Measurements from ENCODE around the gene NPAS3.

The NPAS3 gene

DNA sequence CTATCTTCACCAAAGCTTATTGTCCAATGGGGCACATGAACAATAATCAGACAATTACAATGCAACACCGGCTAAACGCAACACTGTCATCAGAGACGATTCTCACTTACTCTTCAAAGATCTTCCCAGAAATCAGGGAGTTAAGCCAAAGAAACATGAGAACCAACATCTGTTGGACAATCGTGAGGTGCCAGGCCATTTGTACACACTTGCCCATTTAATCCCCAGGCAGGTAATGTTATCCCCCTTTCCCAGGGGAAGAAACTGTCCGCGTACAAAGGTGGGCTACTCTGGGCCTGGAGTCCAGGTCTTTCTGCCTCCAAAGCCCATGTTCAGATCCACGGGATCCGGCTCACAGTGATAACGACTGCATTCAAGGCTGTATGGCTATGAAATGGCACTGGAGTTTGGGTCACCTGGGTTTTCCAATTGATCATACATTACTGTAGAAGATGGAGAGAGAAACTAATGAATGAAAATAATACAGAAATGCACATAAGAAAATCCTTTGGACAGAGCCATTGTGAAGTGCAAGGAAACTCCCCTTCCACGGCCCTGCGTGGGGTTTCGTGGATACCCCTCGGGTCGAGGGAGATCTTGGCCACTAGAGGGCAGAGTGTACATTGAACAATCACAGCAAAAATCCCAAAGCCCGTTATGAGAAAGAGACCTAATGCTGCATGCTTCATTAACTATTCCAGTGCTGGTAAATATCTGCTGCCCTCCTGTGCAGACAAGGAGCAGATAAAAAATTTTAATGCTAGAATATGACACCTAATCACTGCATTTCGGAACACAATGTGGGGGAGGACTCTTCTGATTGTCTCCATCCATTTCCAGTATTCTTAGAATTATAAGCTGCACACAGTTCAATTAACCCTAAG is 900.8 kb downstream of the NPAS3 start:
- DNase-seq (ENCODE audit: low spot score), result no peak

DNA sequence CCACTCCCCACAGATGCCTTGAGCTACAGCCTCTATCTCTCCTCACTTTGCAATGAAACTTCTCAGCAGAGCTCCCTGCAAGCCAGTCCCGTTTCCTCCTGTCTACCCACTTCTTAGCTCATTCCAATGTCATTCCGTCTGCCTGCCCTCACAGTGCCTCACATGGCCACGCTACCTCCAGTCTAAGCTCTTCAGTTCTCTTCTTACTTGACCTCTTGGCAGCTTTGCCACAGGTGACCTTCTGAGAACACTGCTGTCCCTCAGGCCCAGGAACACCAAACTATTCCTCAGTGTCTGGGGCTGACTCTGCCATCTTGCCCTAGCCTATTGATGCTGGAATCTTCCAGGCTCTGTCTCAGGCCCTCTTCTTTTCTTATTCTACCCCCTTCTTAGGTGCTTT is 902.1 kb downstream of the NPAS3 start:
- DNase-seq (ENCODE audit: low spot score), result no peak

DNA sequence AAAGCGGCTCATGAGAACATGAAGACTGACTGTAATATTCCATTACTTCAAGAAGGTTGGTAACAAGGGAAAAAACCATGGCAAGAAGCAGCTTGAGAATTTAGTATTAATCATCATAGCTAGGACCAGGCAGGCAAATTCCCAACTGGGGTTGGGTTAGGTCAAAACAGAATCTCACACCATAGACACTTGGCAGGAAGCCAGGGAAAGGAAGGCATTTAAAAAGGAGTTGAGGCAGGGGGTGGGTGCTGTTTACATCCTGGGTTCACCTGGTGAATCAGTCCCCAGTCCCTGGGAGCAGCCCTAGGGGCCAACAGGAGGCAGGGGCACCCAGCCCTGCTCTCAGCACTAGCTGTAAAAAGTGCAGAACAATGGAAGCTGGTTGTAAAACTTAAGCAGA is 903.6 kb downstream of the NPAS3 start:
- no peak for DNase-seq (ENCODE audit: low spot score)

DNA sequence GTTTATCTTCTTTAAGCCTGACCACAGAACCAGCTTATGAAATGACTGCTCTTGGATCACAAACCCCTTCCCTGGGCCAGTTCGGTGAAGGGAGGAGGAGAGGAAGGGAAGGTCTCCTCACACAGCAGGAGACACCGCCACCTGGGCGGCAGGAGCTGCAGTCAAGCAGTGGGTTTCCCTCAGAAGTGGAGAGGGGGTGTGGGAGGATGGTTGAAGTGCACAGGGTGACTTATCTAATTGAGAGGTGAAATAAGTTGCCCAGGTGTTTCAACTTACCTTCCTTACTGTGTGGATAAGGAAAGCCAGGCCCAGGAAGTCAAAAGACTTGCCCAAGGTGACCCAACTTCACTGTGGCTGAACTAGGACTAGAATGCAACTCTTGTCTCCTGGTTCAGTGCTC is 905.4 kb downstream of the NPAS3 start:
- no peak for DNase-seq (ENCODE audit: low spot score)

DNA sequence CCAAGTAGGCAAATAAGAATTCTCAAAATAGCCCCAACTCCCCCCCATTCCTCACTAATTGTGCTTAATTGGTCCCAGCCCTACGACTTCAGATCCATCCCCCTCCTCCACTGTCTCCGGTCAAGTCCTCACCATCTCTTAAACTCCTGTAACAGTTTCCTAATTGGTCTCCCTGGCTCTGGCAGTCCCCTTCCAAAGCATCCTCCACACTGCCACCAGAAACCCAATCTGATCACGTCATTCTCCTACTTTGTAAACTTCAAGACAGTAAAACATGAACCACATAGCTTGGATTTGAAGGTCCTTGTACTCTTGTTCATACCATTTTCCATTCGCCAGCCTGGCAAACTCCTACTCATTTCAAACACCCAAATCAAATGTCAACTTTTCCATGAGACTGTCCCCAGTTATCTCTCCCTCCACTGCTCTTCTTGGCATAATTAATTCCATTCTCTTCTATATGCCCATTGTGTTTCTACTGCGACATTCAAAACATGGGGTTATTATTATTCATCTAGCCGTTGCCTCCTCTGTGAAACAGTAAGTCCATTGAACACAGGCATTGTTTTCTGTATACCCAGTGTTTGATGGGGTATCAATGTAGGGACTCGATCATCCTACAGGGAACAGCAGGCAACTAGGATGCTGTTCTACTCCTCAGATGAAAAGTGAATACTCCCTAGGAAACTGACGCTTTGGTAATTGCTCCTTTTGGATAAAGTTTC is 907.6 kb downstream of the NPAS3 start:
- no peak for DNase-seq (ENCODE audit: low spot score)

DNA sequence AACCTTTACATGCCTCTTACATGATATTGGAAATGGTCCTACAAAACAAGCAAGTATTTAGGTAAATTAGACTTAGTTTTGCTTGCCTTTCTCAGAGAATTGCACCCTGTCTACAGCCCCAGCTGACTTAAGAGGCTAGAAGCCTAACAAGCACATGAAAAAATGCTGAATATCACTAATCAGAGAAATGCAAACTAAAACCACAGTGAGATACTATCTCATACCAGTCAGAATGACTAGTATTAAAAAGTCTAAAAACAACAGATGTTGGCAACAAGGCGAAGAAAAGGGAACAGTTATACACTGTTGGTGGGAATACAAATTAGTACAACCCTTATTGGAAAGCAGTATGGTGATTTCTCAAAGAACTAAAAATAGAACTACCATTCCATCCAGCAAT is 908.4 kb downstream of the NPAS3 start:
- DNase-seq (ENCODE audit: low spot score), result no peak

DNA sequence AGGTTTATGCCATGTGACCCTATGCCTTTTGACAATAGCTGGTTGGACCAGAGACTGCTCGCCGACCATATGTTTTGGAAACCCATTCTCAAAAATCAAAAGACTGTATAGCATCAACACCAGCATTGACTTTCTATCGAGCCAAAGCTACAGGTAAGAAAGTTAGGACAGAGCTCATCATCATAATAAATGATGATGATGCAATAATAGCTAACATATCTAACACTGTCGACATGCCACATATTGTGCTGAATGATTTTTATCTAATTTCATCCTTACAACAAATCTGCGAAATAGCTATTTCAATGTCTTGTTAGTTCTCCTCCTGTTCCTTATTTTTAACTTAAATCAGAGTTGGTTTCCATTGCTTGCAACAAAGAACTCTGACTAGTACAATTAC is 909.3 kb downstream of the NPAS3 start:
- no peak for DNase-seq (ENCODE audit: low spot score)

DNA sequence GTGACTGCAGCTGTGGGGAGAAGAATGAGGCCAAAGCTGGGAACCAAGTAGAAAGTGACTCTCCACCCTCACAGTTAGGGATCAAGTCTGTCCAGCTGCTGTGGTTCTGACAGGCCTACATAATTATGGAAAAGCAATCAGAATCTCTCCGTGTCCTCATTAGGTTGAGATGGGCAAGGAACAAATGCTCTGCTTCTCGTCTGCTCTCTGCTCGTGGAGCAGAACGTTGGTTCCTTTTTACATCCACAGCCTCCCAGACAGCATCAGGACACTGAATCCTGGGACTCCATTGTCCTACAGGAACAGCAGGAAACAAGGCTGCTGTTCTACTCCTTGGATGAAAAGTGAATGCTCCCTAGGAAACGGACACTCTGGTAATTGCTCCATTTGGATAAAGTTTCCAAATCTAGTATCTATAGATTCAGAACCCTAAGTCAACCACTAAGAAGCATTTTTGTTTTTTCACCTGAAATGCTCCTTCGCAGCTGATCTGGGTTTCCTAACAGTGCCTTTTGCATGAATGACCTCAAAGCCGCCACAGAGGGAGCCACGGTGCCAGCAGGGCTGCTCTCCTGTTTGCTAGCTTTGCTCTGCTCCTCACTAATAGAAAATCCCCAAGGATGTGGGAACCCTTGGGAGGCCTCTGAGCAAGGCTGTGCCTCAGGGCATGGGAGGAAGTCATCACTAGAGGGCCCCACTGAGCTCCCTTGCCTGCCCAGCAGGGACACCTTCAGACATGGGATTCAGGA is 910.2 kb downstream of the NPAS3 start:
- DNase-seq (ENCODE audit: low spot score), result peak; percentile 88

DNA sequence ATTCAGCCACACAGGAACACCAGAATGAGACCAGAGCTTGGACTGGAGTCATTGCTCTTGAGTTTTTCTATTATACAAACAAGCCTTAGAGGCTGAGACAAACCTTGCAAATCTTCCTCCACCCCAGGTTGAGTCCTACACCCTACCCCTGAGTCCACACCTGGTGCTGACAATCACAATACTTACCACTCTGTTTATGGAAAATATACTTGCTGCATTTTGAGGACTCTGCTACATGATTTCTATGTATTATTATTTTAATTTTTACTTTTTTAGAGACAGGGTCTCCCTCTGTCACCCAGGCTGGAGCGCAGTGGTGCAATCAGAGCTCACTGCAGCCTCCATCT is 910.7 kb downstream of the NPAS3 start:
- DNase-seq (ENCODE audit: low spot score), result no peak

DNA sequence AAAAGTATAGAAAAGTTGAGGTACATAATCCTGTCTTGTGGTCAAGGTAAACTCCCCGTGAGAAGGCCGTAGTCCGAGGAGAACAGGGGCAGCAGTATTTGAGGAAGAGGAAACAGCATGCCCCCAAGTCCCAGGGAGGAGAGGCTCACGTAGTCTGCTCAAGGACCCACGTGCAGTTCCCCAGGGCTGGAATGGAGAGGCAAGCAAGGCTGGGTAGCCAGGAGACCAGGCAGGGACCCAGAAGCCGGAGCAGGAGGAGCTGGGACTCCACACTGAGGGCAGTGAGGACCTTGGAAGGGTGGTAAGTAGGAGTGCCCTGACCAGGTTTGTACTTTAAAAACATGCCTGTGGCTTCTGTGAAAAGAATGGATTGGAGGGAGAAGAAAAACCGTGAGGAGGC is 912.1 kb downstream of the NPAS3 start:
- DNase-seq (ENCODE audit: low spot score), result no peak

DNA sequence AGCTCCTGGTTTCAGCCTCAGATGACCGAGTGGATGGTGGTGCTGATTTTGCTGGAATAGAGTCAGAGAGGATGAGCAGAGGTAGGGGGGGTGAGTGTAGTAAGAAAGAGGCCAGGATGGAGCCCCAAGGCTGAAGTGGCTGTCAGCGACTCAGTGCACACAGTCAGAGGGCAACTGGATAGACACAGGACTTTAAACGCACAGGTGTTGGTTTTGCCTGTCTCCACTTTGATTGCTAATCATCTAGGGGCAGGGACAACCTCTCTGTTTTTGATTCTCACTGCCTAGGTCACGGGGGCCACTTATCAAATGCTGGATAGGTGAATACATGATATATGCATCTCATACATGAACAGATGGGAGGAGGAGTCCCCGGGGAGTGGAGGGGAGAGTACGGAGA is 912.7 kb downstream of the NPAS3 start:
- no peak for DNase-seq (ENCODE audit: low spot score)

DNA sequence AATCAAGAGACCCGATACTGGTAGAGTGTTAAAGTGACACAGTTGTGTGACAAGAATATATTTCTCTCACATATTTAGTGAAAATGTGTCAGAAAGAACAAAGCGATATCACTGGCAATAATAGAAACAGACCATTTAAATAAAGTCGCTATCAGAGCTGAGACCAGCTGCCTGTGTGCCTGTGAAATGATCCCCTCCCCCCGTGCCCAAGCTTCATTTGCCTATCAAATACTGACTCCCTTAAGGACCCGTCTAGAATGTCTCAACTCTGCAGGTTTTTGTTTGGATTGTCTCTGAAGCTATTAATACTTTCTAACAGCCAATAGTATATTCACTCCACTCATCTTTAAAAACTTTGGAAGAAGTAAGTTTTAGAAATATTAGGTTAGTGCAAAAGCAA is 913.3 kb downstream of the NPAS3 start:
- DNase-seq (ENCODE audit: low spot score), result no peak

All from ecto neural progenitor cell (in vitro differentiated cells).